Right lung (tissue), 5 donors: ENCODE data around the gene KLK13. TPM values are rescaled to one million over a fixed set of nuclear protein-coding genes. Genes with fewer than 3 reads are reported as not detected.

Experiments used
- DNase-seq, 2 donors: peaks; one replicate each; pipeline ENCODE4 v3.0.0-alpha.2; 2013
- polyA plus RNA-seq, 5 donors: library from polyadenylated mRNA; unstranded; fragments of 120-200 nt; gene quantifications; one replicate each; pipeline versions ENCODE4 v1.2.1 to v1.2.3, GENCODE V29; 2013; ENCODE audit warnings: inconsistent platforms in 1 of 5, low replicate concordance in 1 of 5; ENCODE audit not compliant: insufficient read length in 5 of 5, insufficient read depth in 1 of 5

KLK13 gene
- polyA plus RNA-seq, 5 donors = 0.30 to 0.76 (median 0.38) TPM

DNA sequence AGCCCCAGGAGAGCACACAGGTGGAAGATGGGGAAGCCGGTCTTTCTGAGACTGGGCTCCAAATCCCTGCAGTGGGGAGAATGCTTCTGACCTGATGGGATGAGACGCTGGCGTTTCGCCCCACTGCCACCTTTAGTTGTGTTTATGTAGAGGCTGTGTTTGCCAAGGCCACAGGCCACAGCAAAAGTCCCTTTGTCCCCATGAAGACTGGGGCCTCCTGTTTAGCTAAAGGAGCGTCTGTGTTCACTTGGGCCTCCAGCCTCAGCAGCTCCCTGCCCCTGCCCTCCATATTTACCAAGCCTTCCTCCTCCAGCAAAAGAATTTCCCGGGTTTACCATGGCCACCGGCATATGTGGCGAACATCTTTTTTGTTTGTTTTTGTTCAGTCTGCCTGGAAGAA, 28.2 kb upstream of the KLK13 start:
- DNase-seq = no peak

DNA sequence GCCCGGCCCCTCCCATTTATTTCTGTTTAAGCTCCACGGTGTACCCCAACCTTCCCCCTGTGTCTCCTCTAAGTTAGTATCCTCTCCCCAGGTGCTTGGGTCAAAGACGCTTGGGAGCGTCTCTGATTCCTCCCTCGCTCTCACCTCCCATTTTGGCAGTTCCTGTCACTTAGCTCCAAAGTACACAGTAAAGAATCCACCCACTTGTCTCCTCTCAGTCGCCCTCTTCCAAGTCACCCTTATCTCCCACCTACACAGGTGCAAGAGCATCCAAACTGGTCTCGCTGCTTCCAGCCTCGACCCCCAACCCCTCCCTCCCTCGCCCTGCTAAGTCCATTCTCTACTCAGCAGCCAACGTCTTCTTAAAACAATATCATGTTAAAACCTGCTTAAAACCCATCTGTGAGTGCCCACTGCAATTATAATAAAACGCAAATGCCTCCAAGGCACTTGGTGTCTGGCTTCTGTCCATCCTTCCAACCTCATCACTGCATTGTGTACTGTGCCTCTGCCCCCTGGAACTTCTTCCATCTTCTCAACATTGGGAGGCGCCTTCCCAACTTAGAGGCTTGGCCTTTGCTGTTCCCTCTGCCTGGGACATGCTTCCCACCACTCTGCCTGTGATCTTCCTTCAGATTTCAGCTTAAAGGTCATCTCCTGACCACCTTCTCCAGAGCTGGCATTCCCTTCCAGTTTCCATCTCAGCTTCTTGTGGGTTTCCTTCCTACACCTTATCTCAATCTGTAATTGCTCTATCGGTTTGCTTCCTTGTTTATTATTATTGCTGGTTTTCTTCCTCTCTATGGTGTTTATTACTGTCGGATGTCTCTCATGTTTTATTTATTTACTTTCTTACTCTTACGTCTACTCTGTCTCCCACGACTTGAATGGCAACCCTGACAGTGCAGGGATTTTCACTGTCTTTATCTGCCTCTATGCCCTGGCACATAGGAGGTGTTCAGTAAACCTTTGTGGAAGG, 27.3 kb upstream of the KLK13 start:
- DNase-seq = no peak

DNA sequence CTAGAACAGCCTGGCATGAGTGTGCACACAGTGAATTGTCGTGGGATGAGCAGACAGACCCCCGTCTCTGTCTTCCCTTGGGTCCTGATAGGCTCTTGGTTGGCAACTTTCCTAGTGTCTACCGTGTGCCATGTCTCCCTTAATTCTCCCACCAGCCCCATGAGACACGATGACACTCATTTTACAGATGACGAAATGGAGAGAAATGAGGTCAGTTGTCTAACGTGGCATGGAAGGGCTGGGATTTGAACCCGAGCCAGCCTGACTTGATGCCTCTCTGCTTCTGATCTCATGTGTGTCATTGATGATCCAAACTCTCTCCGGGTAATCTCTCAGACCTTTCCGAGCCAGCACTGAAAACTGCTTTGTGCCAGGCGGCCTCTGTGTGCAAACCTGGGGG, 26.2 kb upstream of the KLK13 start:
- no peak for DNase-seq

DNA sequence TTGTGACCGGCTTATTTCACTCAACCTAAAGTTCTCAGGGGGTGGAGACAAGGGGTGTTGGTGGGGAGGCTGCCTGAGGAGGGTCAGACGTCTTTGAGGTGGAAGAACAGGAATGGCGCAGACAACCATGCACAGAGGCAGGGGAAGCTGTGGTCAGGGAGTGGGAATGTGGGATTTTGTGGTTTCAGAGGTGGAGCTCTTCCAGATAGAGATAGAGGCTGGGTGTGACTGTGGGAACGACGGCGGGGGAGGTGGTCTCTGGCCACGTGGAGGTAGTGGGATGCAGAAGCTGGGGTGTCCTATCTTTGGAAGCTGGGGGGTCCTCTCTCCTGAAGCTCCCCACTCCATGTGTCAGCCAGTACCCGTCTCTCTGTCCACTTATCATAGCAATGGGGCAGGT, 25.6 kb upstream of the KLK13 start:
- no peak for DNase-seq

DNA sequence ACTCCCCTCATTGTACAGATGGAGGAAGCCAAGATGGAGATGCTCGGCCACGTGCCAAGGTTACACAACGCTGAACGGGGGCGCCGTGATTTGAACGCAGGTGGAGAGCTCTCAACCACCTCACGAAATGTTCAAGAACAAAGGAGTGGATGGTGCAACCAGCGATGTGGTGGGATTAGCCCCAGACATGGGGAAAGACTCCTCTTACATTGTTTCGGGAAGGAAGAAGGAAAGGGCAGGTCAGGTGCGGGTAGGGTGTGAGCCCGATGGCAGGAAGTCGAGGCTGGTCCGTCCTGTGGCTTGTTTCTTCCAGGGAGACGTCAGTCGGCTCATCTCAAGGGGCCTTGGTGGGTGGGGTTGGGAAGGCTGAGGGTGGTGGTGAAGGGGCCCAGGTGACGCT, 24.9 kb upstream of the KLK13 start:
- no peak for DNase-seq

DNA sequence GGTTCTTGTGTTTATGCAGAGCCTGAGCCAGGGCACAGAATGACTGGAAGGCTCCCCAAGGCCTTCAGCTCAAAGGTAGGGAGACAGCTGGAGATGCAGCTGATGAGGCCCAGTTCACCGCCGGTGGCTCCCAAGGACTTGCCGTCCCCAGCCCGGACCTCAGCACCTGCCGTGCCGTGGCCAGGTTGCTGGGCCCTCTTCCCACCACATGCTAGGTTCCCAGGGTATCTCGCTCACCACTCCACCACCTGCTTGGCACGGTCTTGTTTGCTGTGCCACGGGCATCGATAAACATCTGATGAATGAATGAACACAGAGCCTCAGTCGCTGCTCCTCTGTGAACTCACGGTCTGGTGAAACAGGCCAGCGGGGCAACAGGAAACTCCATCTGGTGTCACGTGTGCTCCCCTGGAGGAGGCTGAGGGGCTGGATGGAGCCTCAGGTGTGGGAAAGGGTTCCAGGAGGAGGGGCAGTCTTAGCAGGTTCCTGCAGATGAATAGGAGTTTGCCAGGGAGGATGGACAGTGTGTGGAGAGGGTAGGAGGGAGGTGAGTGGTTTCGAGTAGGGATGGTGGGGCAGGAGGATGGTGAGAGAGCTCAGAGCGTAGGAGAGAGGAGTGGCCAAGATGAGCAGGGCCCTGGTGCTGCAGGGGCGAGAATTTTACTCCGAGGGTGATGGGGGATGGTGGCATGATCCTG, 21.4 kb upstream of the KLK13 start:
- DNase-seq = no peak

DNA sequence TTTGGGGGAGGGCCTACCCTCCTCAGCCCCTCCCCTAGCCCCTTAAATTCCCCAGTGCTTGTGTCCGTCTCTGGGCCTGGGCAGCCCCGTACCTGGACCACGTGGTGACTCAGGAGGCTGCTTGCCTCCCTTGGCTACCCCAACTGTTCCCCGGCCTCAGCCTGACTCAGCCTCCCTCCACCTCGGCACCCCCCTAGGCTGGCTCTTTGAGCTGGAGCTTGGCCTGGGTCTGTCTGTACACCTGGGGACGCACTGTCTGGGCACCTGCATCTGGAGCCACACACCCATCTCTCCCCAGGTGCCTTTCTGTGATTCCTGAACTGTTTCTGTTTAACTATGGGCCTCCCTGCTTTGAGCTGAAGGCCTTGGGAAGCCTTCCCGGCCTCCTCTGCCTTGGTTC, 19.6 kb upstream of the KLK13 start:
- no peak for DNase-seq

DNA sequence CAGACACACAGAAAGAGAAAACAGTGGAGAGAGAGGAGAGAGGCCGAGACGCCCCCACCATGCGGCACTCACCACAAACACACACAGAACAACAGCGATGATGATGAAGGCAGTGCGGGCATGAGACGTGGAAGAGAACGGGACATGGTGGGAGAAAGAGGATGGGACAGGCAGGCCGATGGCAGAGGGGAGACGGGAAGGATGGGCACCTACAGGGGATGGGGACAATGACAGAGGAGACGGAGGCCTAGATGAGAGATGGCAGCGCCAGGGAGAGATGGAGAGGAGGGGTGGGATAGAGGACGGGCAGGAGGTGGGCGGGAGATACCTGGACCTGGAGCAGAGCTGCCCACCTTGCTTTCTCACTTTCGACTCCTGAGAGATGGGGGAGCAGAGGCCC, 18.9 kb upstream of the KLK13 start:
- DNase-seq = no peak

DNA sequence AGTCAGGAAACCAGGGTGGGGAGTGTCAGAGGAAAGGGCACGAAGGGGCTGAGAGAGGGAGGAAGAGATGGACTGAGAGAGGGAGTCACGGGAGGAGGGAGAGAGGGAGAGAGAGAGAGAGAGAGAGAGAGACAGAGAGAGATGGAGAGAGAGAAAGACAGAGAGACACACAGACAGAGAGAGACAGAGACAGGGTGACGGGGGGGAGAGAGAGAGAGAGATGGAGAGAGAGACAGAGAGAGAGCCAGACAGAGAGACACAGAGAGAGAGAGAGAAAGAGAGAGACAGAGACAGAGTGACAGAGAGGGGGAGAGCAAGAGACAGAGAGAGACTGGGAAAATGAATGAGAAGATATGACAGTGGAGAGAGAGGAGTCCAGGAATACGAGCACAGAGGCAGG, 18.3 kb upstream of the KLK13 start:
- no peak for DNase-seq

DNA sequence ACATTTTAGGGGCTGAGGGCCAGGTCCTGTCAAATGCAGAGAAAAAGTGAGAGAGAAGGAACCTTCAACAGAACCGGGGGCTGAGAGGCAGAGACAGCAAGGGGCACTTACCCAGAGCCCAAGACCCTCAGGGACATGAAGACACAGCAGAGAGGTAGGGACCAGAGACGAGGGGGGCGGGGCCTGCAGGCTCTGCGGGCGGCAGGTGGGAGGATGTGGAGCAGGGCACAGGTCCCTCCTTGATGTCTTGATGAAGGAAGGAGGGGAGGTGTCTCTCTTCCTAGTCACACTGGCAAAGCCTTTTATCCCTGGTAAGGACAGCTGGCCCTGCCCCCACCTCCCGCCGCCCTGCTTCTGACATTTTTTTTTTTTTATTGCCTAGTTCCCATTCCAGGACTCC, 17.7 kb upstream of the KLK13 start, which contains the start of gene KLK14:
KLK14 (minus strand) TSS at position 277 of the 400 bp plus-strand sequence; CDS start at position 4, 273 bp downstream.
- DNase-seq = no peak

DNA sequence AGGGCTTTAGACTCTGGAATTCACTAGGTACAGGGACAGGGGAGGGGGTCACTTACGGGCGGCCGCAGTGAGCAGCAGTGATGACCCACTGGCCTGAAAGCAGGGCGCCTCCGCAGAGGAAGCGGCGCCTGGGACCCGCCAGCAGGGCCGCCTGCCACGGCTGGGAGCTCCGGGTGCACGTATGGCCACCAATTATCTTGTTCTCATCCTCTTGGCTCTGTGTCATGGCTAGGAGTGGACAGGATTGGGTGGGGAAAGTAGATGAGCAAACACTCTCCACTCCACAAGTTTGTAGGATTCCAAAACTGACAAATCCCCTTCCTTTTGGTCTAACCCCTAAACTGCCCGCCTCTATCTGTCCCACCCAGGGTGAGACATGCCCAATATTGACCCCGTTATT, 16.6 kb upstream of the KLK13 start:
- DNase-seq = no peak

DNA sequence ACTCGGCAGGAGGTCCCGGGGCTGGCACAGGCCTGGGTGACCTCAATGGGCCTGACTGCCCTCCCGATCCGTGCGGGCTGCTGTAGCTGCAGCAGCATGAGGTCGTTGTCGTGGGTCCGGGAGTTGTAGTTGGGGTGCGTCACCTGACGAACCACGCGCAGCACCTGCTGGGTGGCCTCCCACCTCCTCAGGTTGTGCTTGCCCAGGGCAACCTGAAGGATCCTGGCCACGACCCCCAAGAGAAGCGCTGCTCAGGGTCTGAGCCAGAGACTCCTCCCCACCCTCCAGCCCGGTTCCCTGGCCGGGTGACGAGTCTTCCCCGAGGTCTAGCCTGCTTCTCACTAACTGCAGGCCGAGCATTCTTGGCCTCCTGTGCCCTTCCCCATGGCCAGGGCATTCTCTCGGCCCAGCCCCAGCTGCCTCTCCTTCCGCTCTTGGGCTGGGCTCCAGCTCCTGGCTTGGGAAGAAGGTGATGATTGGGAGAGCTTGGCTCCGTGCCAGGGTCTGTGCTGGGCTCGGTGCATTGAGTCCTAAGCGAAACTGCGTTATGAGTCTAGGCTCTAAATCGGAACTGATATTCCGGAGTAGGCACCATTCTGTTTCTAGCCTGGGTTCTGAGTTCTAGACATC, 14.7 kb upstream of the KLK13 start:
- no peak for DNase-seq

DNA sequence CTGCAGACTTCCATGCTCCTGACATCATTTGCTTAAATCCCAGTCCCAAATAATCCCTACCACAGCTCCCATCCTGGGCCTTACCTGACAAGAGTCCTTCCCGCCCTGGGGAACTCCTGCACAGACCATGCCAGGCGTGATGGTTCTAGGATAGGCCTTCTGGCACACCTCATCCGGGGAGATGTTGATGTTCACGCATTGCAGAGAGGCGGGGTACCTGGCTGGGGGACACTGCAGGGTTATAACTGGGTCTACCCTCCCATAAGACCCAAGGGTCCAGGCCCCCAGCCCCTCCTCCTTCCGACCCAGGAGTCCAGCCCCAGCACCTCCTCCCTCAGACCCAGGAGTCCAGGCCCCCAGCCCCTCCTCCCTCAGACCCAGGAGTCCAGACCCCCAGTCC, 13.8 kb upstream of the KLK13 start:
- no peak for DNase-seq

DNA sequence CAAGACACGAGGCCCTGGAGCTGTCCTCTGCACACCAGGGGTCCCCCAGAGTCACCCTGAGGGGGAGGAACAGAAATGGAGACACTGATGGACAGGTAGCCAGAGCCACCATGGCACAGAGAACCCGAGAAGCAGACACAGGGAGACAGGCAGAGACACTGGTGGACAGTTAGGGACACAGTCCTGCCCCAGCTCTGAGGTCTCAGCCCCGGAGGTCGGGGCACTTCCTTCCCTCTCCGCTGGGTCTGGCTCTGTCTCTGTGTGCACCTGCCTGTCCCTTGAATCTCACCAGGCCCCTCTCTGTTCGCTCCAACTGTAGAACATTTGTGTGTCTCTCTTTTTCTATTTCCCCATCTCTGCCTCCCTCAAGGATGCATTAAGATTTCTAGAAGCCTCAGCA, 13.2 kb upstream of the KLK13 start:
- no peak for DNase-seq

DNA sequence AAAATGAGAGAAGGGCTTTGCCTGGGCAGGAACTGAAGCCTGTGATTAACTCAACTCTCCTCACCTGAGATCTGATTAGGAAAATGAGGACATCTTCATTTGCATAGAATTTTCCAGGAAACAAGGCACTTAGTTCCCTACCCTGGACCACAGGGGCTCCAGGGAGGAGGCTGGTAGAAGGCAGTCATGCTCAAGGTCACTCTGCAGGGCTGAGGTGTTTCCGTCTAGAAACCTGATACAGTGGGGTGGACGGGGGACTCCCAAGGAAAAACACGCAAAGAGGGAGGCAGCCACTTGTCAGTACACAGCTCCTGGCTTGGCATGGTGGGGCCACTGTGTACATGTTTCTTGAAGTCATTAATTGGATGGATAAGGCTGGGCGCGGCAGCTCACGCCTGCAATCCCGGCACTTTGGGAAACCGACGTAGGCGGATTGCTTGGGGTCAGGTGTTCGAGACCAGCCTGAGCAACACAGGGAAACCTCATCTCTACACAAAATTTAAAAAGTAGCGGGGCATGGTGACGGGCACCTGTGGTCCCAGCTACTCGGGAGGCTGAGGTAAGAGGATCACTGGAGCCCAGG, 11.8 kb upstream of the KLK13 start:
- no peak for DNase-seq

DNA sequence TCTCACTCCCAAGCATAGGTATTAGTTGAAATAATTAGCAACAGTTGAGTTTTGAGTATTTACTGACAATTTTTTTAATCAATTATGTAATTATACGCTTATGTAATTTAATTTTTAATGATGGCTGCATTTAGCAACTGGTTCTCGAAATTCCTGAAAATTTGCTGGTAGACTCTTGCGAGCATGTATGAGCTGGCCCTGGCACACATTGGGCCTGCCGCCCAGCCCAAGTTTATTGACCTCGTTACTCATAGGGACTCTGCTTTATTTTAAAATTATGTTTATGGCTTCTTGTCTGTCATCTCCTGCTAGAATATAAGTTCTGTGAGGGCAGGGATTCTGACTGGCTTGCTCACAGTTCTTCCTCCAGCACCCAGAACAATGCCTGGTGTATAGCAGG, 11.1 kb upstream of the KLK13 start:
- DNase-seq = no peak

DNA sequence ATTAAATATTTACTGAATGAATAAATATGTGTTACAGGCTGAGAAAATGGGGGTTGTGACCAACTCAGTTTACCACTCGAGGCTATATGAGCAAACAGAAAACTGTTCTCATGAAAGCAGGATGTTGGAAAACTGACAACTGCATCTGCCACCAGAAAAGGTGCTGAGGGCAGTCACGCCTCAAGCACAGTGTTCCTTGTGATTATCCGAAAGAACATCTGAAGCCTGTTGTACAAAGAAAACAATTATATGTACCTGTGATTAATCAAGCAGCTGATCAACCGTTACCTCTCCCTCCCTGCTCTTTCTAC, 6.2 kb upstream of the KLK13 start:
- DNase-seq = no peak

DNA sequence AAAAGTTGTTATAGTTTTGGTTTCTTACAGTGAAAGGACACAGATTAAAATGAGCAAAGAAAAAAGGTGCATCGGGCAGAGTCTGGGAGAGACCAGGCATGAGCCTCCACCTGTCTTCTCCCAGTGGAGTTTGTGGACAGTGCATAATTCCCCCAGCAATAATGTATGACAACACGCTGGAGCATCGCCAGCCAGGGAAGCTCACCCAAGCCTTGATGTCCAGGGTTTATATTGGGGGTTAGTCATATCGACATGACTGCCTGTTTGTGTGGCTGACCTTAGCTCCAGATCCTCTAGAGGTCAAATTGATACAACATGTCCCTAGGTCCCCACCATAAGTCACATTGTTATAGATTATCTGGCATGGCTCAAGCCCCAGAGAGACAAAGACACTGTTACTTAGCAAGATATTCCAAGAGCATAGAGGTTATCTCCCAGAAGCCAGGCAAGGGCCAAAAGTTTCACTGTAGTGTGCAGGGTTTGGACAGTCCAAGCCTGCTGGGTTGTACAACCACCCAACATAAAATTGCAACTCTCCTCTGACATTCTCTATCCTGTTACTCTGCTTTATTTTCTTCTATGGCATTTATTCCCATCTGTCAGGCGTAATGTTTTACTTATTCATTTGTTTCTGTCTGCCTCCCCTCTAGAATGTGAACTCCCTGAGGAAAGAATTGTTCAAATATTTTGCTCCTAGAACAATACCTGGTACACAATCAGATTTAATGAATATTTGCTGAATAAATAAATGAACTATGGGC, 5.6 kb upstream of the KLK13 start:
- no peak for DNase-seq

DNA sequence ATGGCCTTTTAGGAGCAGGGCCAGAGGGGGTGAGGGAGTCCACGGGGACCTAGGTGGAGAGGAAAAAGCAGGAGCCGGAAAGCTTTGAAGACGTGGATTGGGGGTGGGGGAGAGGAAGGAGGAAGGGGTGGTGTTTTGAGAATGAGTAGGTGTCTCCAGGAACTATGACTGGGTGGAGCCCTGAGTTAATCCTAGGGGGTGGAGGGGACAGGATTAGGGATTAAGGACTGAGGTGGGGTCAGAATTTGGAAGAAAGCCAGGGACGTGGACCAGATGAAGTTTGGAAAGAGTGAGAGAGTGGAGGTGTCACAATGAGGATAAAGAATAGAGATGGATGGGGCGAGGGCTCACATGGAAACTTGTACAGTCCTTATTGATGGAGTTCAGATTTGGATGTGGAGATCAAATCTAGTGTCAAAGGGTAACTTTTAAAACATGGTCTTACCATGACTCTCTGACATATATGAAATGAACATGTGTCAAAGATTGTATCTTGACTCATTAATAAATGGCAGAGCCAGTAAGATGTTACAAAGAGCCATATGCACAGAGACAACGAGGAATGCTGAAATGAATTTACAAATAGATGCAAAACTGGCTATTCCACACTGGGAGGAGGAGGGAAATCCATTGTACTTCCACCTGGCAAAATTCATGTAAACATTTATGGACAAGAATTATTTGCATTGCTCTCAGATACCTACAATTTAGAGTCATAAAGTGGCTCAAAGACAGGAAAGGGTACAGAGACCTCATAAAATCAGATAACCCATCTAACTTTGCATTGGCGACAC, 1.7 kb upstream of the KLK13 start:
- DNase-seq = no peak

DNA sequence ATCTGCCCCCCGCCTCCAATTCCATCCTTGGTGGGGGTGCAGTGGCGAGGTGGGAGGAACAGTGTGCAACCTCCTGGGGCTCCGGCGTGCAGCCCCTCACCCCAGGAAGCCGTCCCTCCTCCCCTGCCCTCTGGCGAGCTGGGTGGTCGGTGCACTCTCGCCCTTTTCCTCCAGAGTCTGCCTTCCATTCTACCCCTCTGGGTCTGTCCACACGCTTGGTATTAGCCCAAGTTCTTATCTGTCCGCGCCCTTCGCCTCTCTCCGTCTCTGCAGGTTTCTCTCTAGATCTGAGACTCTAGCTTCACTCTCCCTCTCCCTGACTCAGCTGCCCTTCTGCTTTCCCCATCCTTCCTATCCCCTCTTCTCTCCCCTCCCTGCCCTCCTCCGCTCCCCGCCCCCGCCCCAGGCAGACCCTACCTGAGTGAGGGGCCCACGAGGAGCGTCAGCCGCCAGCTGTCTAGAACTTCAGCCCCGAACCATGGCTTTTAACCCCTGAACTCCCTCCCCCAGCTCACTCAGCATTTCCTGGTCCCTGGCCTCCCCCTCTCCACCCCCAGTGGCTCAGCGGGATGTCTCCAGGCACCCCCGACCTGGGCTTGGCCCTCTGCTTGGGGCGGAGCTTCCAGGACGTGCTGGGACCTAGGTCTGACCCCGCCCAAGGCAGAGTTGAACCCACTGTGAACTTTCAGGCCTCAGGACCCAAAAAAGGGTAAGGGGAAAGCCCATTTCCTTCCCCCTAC, 499 bp upstream of the KLK13 start:
- DNase-seq = no peak
